Measurements from ENCODE around the gene GALR3.

Gene GALR3

DNA sequence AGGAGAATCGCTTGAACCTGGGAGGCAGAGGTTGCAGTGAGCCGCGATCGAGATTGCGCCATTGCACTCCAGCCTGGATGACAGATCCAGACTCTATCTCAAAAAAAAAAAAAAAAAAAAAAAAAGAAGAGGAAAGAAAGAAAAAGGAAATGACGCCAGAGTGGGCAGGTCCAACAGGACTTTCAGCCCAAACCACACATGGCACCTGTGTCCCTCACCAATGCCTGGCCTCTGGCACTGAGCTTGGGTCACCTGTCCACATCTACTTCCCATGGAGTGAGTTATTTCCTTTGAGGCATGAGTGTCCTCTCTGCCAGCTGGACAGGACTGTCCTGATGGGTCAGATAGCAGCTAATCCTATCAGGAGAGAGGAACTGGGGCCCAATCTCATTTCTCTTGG, 30.7 kb upstream of the GALR3 start:
- no peak for ATAC-seq
- TF ChIP-seq, protein P1, sequence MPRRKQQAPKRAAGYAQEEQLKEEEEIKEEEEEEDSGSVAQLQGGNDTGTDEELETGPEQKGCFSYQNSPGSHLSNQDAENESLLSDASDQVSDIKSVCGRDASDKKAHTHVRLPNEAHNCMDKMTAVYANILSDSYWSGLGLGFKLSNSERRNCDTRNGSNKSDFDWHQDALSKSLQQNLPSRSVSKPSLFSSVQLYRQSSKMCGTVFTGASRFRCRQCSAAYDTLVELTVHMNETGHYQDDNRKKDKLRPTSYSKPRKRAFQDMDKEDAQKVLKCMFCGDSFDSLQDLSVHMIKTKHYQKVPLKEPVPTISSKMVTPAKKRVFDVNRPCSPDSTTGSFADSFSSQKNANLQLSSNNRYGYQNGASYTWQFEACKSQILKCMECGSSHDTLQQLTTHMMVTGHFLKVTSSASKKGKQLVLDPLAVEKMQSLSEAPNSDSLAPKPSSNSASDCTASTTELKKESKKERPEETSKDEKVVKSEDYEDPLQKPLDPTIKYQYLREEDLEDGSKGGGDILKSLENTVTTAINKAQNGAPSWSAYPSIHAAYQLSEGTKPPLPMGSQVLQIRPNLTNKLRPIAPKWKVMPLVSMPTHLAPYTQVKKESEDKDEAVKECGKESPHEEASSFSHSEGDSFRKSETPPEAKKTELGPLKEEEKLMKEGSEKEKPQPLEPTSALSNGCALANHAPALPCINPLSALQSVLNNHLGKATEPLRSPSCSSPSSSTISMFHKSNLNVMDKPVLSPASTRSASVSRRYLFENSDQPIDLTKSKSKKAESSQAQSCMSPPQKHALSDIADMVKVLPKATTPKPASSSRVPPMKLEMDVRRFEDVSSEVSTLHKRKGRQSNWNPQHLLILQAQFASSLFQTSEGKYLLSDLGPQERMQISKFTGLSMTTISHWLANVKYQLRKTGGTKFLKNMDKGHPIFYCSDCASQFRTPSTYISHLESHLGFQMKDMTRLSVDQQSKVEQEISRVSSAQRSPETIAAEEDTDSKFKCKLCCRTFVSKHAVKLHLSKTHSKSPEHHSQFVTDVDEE (CRISPR knock-in tag; IDR thresholded peaks at IDR 0.05), result no peak
- TF ChIP-seq TOX (CRISPR knock-in tag; IDR thresholded peaks at IDR 0.05; ENCODE audit: borderline replicate concordance), result no peak
- TF ChIP-seq TCF4 (CRISPR knock-in tag; IDR thresholded peaks at IDR 0.05; ENCODE audit: borderline replicate concordance), result no peak
- TF ChIP-seq CSDC2 (CRISPR knock-in tag; IDR thresholded peaks at IDR 0.05), result no peak
- TF ChIP-seq ZFP3 (CRISPR knock-in tag; IDR thresholded peaks at IDR 0.05), result no peak
- TF ChIP-seq ZNF70 (CRISPR knock-in tag; IDR thresholded peaks at IDR 0.05), result no peak
- TF ChIP-seq BACH2 (CRISPR knock-in tag; IDR thresholded peaks at IDR 0.05; ENCODE audit: borderline replicate concordance), result no peak
- TF ChIP-seq, protein P2, sequence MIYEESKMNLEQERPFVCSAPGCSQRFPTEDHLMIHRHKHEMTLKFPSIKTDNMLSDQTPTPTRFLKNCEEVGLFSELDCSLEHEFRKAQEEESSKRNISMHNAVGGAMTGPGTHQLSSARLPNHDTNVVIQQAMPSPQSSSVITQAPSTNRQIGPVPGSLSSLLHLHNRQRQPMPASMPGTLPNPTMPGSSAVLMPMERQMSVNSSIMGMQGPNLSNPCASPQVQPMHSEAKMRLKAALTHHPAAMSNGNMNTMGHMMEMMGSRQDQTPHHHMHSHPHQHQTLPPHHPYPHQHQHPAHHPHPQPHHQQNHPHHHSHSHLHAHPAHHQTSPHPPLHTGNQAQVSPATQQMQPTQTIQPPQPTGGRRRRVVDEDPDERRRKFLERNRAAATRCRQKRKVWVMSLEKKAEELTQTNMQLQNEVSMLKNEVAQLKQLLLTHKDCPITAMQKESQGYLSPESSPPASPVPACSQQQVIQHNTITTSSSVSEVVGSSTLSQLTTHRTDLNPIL (CRISPR knock-in tag; IDR thresholded peaks at IDR 0.05; ENCODE audit: low read depth), result no peak
- no peak for TF ChIP-seq OSR1 (CRISPR knock-in tag; IDR thresholded peaks at IDR 0.05)
- TF ChIP-seq CSRNP3 (CRISPR knock-in tag; IDR thresholded peaks at IDR 0.05), result no peak
- TF ChIP-seq RARB (CRISPR knock-in tag; IDR thresholded peaks at IDR 0.05), result no peak
- TF ChIP-seq ZNF8 (CRISPR knock-in tag; IDR thresholded peaks at IDR 0.05), result no peak
- TF ChIP-seq, protein P3, sequence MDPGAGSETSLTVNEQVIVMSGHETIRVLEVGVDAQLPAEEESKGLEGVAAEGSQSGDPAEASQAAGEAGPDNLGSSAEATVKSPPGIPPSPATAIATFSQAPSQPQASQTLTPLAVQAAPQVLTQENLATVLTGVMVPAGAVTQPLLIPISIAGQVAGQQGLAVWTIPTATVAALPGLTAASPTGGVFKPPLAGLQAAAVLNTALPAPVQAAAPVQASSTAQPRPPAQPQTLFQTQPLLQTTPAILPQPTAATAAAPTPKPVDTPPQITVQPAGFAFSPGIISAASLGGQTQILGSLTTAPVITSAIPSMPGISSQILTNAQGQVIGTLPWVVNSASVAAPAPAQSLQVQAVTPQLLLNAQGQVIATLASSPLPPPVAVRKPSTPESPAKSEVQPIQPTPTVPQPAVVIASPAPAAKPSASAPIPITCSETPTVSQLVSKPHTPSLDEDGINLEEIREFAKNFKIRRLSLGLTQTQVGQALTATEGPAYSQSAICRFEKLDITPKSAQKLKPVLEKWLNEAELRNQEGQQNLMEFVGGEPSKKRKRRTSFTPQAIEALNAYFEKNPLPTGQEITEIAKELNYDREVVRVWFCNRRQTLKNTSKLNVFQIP (CRISPR knock-in tag; IDR thresholded peaks at IDR 0.05; ENCODE audit: borderline replicate concordance, low read depth), result no peak
- no peak for TF ChIP-seq ZNF565 (CRISPR knock-in tag; conservative IDR thresholded peaks at IDR 0.05; ENCODE audit: low read depth)

DNA sequence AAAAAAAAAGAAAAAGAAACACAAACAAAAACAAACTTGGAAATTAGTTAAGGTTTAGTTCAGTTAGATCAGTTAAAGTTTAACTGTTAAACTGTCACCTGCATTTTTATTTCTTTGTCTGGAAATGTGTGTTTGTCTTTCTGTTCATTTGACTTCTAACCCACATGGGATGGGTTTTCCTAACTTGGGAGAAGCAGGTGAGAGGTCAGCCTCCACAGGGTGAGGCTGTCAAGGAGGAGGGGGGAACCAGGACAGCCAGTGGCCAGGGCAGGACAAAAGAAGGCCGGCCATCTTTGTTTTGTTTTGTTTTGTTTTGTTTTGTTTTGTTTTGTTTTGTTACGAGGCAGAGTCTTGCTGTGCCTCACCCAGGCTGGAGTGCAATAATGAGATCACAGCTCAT, 28.8 kb upstream of the GALR3 start:
- TF ChIP-seq, protein P3 (CRISPR knock-in tag; IDR thresholded peaks at IDR 0.05; ENCODE audit: borderline replicate concordance, low read depth), result no peak
- no peak for TF ChIP-seq ISL1 (CRISPR knock-in tag; IDR thresholded peaks at IDR 0.05)
- TF ChIP-seq ZNF565 (CRISPR knock-in tag; conservative IDR thresholded peaks at IDR 0.05; ENCODE audit: low read depth), result no peak
- TF ChIP-seq, protein P2 (CRISPR knock-in tag; IDR thresholded peaks at IDR 0.05; ENCODE audit: low read depth), result no peak
- no peak for TF ChIP-seq OSR1 (CRISPR knock-in tag; IDR thresholded peaks at IDR 0.05)
- TF ChIP-seq CSRNP3 (CRISPR knock-in tag; IDR thresholded peaks at IDR 0.05), result no peak
- no peak for TF ChIP-seq CSDC2 (CRISPR knock-in tag; IDR thresholded peaks at IDR 0.05)
- TF ChIP-seq RARB (CRISPR knock-in tag; IDR thresholded peaks at IDR 0.05), result no peak
- TF ChIP-seq ZNF70 (CRISPR knock-in tag; IDR thresholded peaks at IDR 0.05), result no peak
- TF ChIP-seq TOX (CRISPR knock-in tag; IDR thresholded peaks at IDR 0.05; ENCODE audit: borderline replicate concordance), result no peak
- no peak for TF ChIP-seq ZFP3 (CRISPR knock-in tag; IDR thresholded peaks at IDR 0.05)
- no peak for ATAC-seq

DNA sequence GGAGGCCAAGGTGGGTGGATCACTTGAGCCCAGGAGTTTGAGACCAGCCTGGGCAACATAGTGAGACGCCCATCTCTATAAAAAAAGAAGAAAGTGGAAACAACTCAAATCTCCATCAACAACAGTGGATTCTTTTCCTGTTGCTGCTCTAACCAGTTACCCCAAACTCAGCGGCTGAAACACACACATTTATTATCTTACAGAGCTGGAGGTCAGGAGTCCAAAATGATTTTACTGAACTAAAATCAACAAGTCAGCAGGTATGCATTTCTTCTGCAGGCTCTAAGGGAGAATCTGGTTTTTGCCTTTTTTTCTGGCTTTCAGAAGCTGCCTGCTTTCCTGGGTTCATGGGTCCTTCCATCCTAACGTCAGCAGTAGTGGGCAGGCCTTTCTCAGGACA, 27.1 kb upstream of the GALR3 start:
- ATAC-seq, result no peak
- TF ChIP-seq TOX (CRISPR knock-in tag; IDR thresholded peaks at IDR 0.05; ENCODE audit: borderline replicate concordance) (no peak), PPARA (CRISPR knock-in tag; IDR thresholded peaks at IDR 0.05; ENCODE audit: borderline replicate concordance) (no peak), ESRRG (CRISPR knock-in tag; IDR thresholded peaks at IDR 0.05) (no peak), ZFP30 (CRISPR knock-in tag; IDR thresholded peaks at IDR 0.05) (no peak), ZFP3 (CRISPR knock-in tag; IDR thresholded peaks at IDR 0.05) (no peak), OSR1 (CRISPR knock-in tag; IDR thresholded peaks at IDR 0.05) (no peak)
- TF ChIP-seq, protein P1 (CRISPR knock-in tag; IDR thresholded peaks at IDR 0.05), result no peak
- TF ChIP-seq, protein P2 (CRISPR knock-in tag; IDR thresholded peaks at IDR 0.05; ENCODE audit: low read depth), result no peak
